HEK293T (cell line): Measurements from ENCODE around the gene USP32.
A peak's percentile ranks its signal among the peaks of the same experiment; 100 is the strongest.
"Not testable (repeated sequence)": the region's sequence is repeated elsewhere in the genome, so short reads cannot be mapped to it uniquely, and the experiment has no call there.

Experiments
- CTCF ChIA-PET: fragments of 350-600 bp; formaldehyde crosslinking; extraction: SDS; loops from one replicate; lab custom pipeline; 2021; ENCODE audit warnings: antibody characterized with exemption, inconsistent platforms; lab: Yijun Ruan, JAX
- POLR2A ChIA-PET: fragments of 350-600 bp; formaldehyde crosslinking; extraction: SDS; loops from one replicate; lab custom pipeline; 2020; ENCODE audit warnings: antibody characterized with exemption, inconsistent platforms; lab: Yijun Ruan, JAX
- DNase-seq: peaks from one replicate; pipeline ENCODE4 v3.0.0; 2012; ENCODE audit warnings: mixed read lengths; ENCODE audit errors: extremely low spot score
- ARNT ChIP-seq: fragments of 450-650 bp; IDR thresholded peaks from 2 replicates; pipeline ENCODE4 v1.6.1; 2017; ENCODE audit warnings: mild to moderate bottlenecking
- BHLHE40 ChIP-seq: fragments of 450-650 bp; IDR thresholded peaks from 2 replicates; pipeline ENCODE4 v1.6.1; 2016; ENCODE audit warnings: mild to moderate bottlenecking, moderate library complexity, borderline replicate concordance
- CTBP1 ChIP-seq: fragments of 450-650 bp; IDR thresholded peaks from 2 replicates; pipeline ENCODE4 v1.6.1; 2016; ENCODE audit warnings: borderline replicate concordance
- ELF4 ChIP-seq: fragments of 450-650 bp; IDR thresholded peaks from 2 replicates; pipeline ENCODE4 v1.6.1; 2017; ENCODE audit warnings: antibody characterized with exemption
- FOXA1 ChIP-seq: fragments of 450-650 bp; IDR thresholded peaks from 2 replicates; pipeline ENCODE4 v1.6.1; 2016; ENCODE audit warnings: mild to moderate bottlenecking
- FOXK2 ChIP-seq: fragments of 450-650 bp; IDR thresholded peaks from 2 replicates; pipeline ENCODE4 v1.6.1; 2016; ENCODE audit warnings: mild to moderate bottlenecking
- FOXM1 ChIP-seq: fragments of 450-650 bp; IDR thresholded peaks from 2 replicates; pipeline ENCODE4 v1.6.1; 2017; ENCODE audit warnings: mild to moderate bottlenecking, borderline replicate concordance
- HDGF ChIP-seq: fragments of 450-650 bp; IDR thresholded peaks from 2 replicates; pipeline ENCODE4 v1.6.1; 2017; ENCODE audit warnings: antibody characterized with exemption, borderline replicate concordance
- L3MBTL2 ChIP-seq: fragments of 450-650 bp; conservative IDR thresholded peaks from 2 replicates; pipeline ENCODE4 v1.6.1; 2016; ENCODE audit warnings: mild to moderate bottlenecking
- LEF1 ChIP-seq: fragments of 450-650 bp; IDR thresholded peaks from 2 replicates; pipeline ENCODE4 v1.6.1; 2017; ENCODE audit warnings: mild to moderate bottlenecking, borderline replicate concordance
- NFRKB ChIP-seq: fragments of 450-650 bp; IDR thresholded peaks from 2 replicates; pipeline ENCODE4 v1.6.1; 2016; ENCODE audit warnings: mild to moderate bottlenecking, moderate library complexity
- PKNOX1 ChIP-seq: fragments of 450-650 bp; IDR thresholded peaks from 2 replicates; pipeline ENCODE4 v1.6.1; 2016
- SP1 ChIP-seq: fragments of 450-650 bp; IDR thresholded peaks from 2 replicates; pipeline ENCODE4 v1.6.1; 2017
- SUZ12 ChIP-seq: fragments of 450-650 bp; IDR thresholded peaks from 2 replicates; pipeline ENCODE4 v1.6.1; 2016; ENCODE audit warnings: mild to moderate bottlenecking
- TARDBP ChIP-seq: fragments of 450-650 bp; IDR thresholded peaks from 2 replicates; pipeline ENCODE4 v1.6.1; 2016
- ZNF384 ChIP-seq: fragments of 450-650 bp; IDR thresholded peaks from 2 replicates; pipeline ENCODE4 v1.6.1; 2016

USP32 gene

DNA sequence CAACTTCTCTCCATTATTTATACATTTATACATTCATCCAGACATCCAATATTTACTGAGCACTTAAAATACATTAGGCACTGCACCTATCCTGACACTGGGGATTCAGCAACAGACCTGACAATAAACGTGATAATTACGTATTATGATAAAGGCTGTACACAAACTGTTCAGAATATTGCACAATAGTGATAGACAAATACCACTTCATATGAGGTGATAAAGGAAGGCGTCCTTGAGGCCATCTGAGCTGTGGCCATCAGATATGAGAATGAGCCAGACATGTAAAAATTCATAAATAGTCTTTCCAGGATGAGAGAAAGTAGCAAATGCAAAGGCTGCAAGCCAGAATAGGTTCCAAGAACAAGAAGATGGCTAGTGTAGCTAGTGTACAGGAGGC is 8.6 kb downstream of the USP32 start:
- CTCF ChIA-PET: interaction anchor here (1.8 kb wide), 1 partner anchor 10 kb away, joined by 5 read pairs; no protein-coding TSS in a partner anchor
- no peak for DNase-seq
- POLR2A ChIA-PET: interaction anchor here (1.1 to 1.3 kb wide), 3 partner anchors 12 to 216 kb away, joined by 3 to 4 read pairs (median 3); partner anchors contain the start of gene PPM1D
- TF ChIP-seq HDGF: no peak
- no peak for TF ChIP-seq FOXA1
- TF ChIP-seq L3MBTL2: no peak
- no peak for TF ChIP-seq TARDBP
- TF ChIP-seq ZNF384: no peak
- TF ChIP-seq SUZ12: no peak
- TF ChIP-seq ELF4: no peak
- no peak for TF ChIP-seq NFRKB
- TF ChIP-seq SP1: no peak
- TF ChIP-seq LEF1: no peak
- no peak for TF ChIP-seq BHLHE40
- TF ChIP-seq ARNT: no peak
- no peak for TF ChIP-seq PKNOX1
- TF ChIP-seq CTBP1: no peak
- TF ChIP-seq FOXM1: no peak
- no peak for TF ChIP-seq FOXK2

GRCh38 chr17:60381958-60382357 is 10.0 kb downstream of the USP32 start:
- TF ChIP-seq SUZ12 (no peak), FOXA1 (no peak), BHLHE40 (no peak), CTBP1 (no peak), ELF4 (no peak), ZNF384 (no peak), ARNT (no peak), TARDBP (no peak), FOXM1 (no peak), SP1 (no peak), FOXK2 (no peak), LEF1 (no peak), HDGF (no peak), L3MBTL2 (no peak), NFRKB (no peak), PKNOX1 (no peak)
- ChIA-PET CTCF (interaction anchor here (1.8 kb wide), 1 partner anchor 8 kb away, joined by 5 read pairs; no protein-coding TSS in a partner anchor), POLR2A (no interaction called here)
- DNase-seq: no peak

DNA sequence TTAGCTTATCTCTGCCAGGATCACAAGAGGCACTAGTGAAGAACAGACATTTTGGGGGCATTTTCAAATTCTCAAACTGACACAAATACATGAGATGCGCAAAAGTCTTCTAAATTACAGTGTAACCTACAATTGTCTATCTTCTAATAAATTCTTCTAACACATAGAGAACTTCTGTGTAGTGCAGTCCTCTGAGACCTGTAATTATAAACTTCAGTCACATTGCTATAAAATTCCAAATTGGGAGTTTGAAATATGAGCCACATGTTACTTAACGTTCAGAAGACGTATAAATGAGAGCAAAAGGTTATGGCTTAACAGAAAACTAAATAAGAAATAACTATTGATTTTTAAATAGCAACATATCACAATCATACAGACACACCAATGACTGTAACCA is 12.5 kb downstream of the USP32 start:
- CTCF ChIA-PET, DNase-seq, POLR2A ChIA-PET: not testable (repeated sequence)

- DNase-seq, POLR2A ChIA-PET, CTCF ChIA-PET: not testable (repeated sequence)
These were observed 13.7 kb downstream of the USP32 start for GRCh38 chr17:60378187-60378586.

DNA sequence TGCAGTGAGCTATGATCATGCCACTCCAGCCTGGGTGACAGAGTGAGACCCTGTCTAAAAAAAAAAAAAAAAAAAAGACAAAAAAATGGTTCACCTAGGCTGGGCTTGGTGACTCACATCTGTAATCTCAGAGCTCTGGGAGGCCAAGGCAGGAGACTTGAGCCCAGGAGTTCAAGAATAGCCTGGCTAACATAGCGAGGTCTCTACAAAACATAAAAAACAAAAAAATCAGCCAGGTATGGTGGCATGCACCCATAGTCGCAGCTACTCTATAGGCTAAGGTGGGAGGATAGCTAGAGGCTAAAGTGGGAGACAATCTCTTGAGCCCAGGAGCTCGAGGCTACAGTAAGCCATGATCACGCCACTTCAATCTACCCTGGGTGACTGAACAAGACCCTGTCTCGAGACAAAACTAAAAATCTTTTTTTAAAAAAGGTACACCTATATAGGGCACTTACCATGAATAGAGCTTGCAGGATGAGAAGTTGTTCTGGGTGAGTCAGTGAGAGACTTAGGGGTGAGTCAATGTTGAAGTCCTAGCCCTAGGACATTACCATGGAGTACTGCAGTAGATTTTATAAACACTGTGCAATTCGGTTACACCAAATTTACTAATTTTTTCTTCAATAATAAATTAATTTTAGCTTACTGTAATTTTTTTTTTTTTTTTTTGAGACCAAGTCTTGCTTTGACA is 19.0 kb downstream of the USP32 start:
- POLR2A ChIA-PET: interaction anchor here (2.1 kb wide), 1 partner anchor 19 kb away, joined by 6 read pairs; the partner anchor contains the start of gene USP32

DNA sequence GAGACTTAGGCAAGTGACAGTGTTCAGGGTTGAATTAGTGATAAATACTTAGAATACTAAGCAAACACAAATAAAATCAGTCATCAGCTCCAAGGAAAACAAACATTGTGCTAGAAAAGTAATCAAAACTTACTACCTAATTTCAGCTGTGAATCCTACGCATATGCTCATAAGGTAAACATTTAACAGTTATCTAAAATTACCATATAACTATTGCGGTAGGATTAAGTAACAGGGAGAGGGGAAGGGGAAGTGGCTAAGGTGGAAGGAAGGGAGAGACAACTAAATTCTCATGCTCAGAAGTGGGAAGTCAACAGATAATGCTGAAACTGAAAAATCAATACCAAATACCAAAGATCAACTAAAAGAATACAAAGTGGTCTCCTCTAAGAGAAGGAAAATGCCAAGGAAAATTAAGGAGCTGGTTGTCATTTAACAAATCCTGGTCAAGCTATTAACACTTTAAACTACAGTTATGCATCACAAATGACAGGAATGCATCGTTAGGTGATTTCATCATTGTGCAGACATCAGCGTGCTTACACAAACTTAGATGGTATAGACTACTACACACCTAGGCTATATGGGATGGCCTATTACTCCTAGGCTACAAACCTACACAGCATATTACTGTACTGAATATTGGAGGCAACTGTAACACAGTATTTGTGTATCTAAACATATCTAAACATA is 20.0 kb downstream of the USP32 start:
- ChIA-PET CTCF (no interaction called here), POLR2A (interaction anchor here (0.8 to 2.1 kb wide), 2 partner anchors 12 to 20 kb away, joined by 4 to 6 read pairs; partner anchors contain the start of gene USP32)
- no peak for DNase-seq
- TF ChIP-seq BHLHE40 (no peak), ELF4 (no peak), LEF1 (no peak)

More for the DNA sequence above, 19.0 kb downstream of the USP32 start:
- TF ChIP-seq ELF4: no peak
- TF ChIP-seq CTBP1: no peak
- peak; percentile 66 for TF ChIP-seq ZNF384
- TF ChIP-seq SP1: no peak
- no peak for TF ChIP-seq ARNT
- CTCF ChIA-PET: interaction anchor here (0.8 to 1.7 kb wide), 2 partner anchors 10 to 12 kb away, joined by 5 to 6 read pairs; no protein-coding TSS in a partner anchor
- no peak for DNase-seq

DNA sequence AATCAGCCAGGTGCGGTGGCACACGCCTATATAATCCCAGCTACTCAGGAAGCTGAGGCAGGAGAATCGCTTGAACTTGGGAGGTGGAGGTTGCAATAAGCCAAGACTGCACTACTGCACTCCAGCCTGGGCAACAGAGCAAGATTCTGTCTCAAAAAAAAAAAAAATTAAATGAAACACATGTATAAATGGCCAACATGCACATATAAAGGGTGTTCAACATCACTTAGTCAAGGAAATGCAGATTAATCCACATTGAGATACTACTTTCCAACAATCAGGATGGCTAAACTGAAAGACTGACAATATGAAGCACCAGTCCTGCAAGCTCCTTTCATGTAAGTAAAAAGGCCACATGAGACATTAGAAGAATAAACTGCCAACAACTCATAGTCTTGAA is 20.5 kb downstream of the USP32 start:
- POLR2A ChIA-PET: interaction anchor here (0.8 to 2.1 kb wide), 2 partner anchors 13 to 21 kb away, joined by 4 to 6 read pairs; partner anchors contain the start of gene USP32
- no peak for TF ChIP-seq LEF1
- TF ChIP-seq ZNF384: peak; percentile 24; the same call in 1 of the 2 replicates
- CTCF ChIA-PET: no interaction called here
- no peak for DNase-seq
